ENCODE data around the gene ELOVL5. TPM values are rescaled to one million over a fixed set of nuclear protein-coding genes. Genes with fewer than 3 reads are reported as not detected.

The ELOVL5 gene
- total RNA-seq, 1 donor from 2014 or later, result 185 TPM

DNA sequence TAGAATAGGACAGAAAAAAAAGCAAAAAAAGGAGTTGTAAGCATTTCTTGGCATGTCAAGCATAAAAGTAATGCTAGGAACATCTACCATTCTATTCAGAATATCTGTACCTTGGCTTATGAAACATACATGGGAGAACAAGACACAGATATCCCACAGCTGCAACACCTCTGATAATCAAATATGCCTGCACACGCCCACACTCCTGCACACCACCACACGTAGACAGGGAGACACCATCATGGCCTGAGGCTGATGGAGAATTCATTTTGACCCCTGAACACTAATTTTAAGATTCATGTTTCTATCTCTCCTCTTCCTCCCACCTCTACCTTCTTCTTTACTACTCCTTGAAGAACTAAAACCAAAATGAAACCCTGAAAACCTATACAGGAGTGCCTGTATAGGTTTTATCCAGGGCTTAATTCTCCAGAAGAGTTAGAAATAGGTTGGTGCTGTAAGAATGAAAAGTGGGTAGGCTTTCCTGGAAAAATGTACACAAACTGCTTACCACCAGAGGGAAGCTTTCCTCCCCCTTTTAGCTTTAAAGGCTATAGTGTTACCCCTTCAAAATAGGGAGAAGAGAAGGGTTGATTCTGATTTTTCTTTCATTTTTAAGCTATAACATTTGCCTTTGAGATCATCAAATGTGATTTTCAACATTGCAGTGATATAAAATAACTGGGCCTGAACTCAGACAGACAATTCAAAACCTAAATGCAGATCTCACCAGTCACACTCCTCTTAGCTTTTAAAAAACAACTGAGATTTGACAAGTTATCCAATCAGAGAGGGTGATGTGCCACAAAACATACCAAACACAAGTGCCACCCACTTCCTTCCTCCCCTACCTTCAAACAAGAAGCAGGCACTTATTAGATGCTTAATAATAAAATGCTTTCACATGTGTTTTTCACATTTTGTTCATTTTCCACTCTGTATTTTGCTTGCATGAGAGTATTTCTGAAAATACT lies 57.9 kb downstream of the ELOVL5 start:
- H3K9ac ChIP-seq, result no peak overlapping the region
- peaks cover 1% of the 10 kb centered on the region for H3K36me3 ChIP-seq
- H3K27me3 ChIP-seq, result no peaks in the 10 kb centered on the region
- peaks cover 14% of the 10 kb centered on the region for H3K4me1 ChIP-seq
- no peak for DNase-seq (ENCODE audit: low spot score)
- H3K27me3 Mint-ChIP-seq (ENCODE audit: insufficient read depth, low read depth), result no peaks in the 10 kb centered on the region
- H4K20me1 ChIP-seq (ENCODE audit: low read depth), result peaks cover 54% of the 10 kb centered on the region
- no peak overlapping the region for H3K27ac Mint-ChIP-seq
- peaks cover 14% of the 10 kb centered on the region for H3K79me2 ChIP-seq (ENCODE audit: low read depth)
- H3K4me3 ChIP-seq, result no peak overlapping the region
- H3K9me3 Mint-ChIP-seq, result no peaks in the 10 kb centered on the region
- TF ChIP-seq CTCF (IDR thresholded peaks at IDR 0.05) (no peak), EZH2 (IDR thresholded peaks at IDR 0.05) (no peak), EZH2phosphoT487 (IDR thresholded peaks at IDR 0.05) (no peak)
- H3K4me2 ChIP-seq, result no peak overlapping the region
- no peak overlapping the region for H3K4me3 Mint-ChIP-seq
- no peak overlapping the region for H2AFZ ChIP-seq (replicated peaks)
- H3K27ac ChIP-seq, result no peak overlapping the region
- H3F3A ChIP-seq (ENCODE audit: low read depth), result peaks cover 22% of the 10 kb centered on the region
- no peaks in the 10 kb centered on the region for H3K9me3 ChIP-seq (ENCODE audit: low read depth)
- H3K36me3 Mint-ChIP-seq, result peaks cover 10% of the 10 kb centered on the region
- peaks cover 17% of the 10 kb centered on the region for H3K4me1 Mint-ChIP-seq

DNA sequence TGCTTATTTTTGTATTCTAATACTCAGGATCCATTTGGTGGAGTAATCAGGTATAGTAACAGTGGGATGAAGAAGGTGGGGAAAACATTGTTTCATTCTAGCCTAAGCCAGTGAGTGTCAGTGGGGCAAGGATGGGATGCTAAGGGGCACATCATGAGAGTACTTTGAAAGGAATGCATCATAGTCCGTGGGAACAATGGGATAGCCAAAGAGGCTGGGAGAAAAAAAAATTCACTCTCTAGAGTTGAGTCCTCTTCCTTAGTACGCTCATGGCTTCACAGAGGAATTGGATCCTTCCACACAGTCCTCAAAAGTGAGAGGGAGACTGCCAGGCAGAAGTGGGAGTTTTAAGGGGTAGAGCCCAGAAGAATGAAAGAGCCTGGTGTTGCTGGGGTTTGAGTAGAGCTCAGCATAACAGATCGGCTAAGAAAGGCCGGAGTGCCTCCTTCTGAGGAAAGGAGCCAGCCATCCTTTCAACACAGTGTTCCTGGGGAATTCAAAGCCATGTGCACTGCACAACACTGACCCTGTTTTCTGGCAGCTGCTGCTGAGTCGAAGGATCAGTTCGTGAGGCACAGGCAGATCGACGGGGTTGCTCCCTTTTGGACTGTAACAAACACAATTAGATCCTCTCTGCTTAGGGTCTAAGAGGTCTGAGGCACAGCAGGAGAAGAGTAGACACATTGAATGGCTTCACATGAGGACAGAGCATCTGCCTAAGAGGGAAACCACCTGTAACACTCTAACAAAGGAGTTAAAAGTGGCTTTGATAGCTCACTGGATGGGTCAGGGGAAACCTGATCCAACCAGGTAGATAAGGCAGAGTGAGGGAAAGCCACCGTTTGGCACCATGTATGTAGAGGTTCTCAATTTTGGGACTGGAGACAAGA lies 61.2 kb downstream of the ELOVL5 start:
- Histone ChIP-seq H3K4me2 (peak overlapping the region; percentile 51), H3F3A (ENCODE audit: low read depth) (peaks cover 22% of the 10 kb centered on the region), H3K27me3 (no peaks in the 10 kb centered on the region), H3K9ac (no peak overlapping the region), H3K36me3 (peaks cover 3% of the 10 kb centered on the region), H2AFZ (replicated peaks) (no peak overlapping the region), H3K9me3 (ENCODE audit: low read depth) (no peaks in the 10 kb centered on the region), H3K79me2 (ENCODE audit: low read depth) (peaks cover 7% of the 10 kb centered on the region), H4K20me1 (ENCODE audit: low read depth) (peaks cover 38% of the 10 kb centered on the region), H3K4me1 (peaks cover 18% of the 10 kb centered on the region), H3K27ac (no peak overlapping the region), H3K4me3 (no peak overlapping the region)
- TF ChIP-seq EZH2phosphoT487 (IDR thresholded peaks at IDR 0.05) (no peak), CTCF (IDR thresholded peaks at IDR 0.05) (no peak), EZH2 (IDR thresholded peaks at IDR 0.05) (no peak)
- Mint-ChIP-seq H3K27ac (peak overlapping the region; percentile 68), H3K36me3 (peaks cover 17% of the 10 kb centered on the region), H3K9me3 (no peaks in the 10 kb centered on the region), H3K27me3 (ENCODE audit: insufficient read depth, low read depth) (no peaks in the 10 kb centered on the region), H3K4me3 (no peak overlapping the region), H3K4me1 (peaks cover 20% of the 10 kb centered on the region)
- peak; percentile 52 for DNase-seq (ENCODE audit: low spot score)

DNA sequence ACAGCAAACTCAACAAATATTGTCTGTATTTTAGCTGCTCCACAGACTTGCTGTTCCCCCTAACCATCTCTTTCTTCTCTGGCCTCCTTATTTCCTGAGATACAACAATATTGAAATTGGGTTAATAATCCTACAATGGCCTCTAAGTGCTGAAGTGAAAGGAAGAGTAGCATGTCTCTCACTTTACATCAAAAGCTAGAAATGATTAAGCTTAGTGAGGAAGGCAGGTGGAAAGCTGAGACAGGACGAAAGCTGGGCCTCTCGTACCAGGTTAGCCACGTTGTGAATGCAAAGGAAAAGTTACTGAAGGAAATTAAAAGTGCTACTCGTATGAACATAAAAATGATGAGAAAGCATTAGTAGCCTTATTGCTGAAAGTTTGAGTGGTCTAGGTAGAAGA lies 63.8 kb downstream of the ELOVL5 start:
- H3K9me3 Mint-ChIP-seq, result no peaks in the 10 kb centered on the region
- Histone ChIP-seq H3K27me3 (no peaks in the 10 kb centered on the region), H3K9ac (no peak overlapping the region), H3K9me3 (ENCODE audit: low read depth) (no peaks in the 10 kb centered on the region), H2AFZ (replicated peaks) (no peak overlapping the region), H3K79me2 (ENCODE audit: low read depth) (peaks cover 24% of the 10 kb centered on the region), H3K36me3 (peaks cover 3% of the 10 kb centered on the region), H4K20me1 (ENCODE audit: low read depth) (peaks cover 46% of the 10 kb centered on the region), H3K4me2 (no peak overlapping the region), H3F3A (ENCODE audit: low read depth) (peaks cover 22% of the 10 kb centered on the region), H3K4me1 (peaks cover 23% of the 10 kb centered on the region), H3K4me3 (no peak overlapping the region), H3K27ac (no peak overlapping the region)
- TF ChIP-seq CTCF (IDR thresholded peaks at IDR 0.05) (no peak), EZH2phosphoT487 (IDR thresholded peaks at IDR 0.05) (no peak), EZH2 (IDR thresholded peaks at IDR 0.05) (no peak)
- no peak overlapping the region for H3K4me3 Mint-ChIP-seq
- H3K4me1 Mint-ChIP-seq, result peaks cover 23% of the 10 kb centered on the region
- no peaks in the 10 kb centered on the region for H3K27me3 Mint-ChIP-seq (ENCODE audit: insufficient read depth, low read depth)
- no peak for DNase-seq (ENCODE audit: low spot score)
- no peak overlapping the region for H3K27ac Mint-ChIP-seq
- H3K36me3 Mint-ChIP-seq, result peaks cover 15% of the 10 kb centered on the region

Measured in neural progenitor cell (in vitro differentiated cells).